GM23338 (cell line): ENCODE results near the gene ROPN1L. TPM values are rescaled to one million over a fixed set of nuclear protein-coding genes. Genes with fewer than 3 reads are reported as not detected.

Source experiments
- ATAC-seq: fragments of 200-7000 bp; cut with Tn5 transposase; 3 replicates; pipeline ENCODE4 v1.9.1; 2020
- DNase-seq: peaks from one replicate; pipeline ENCODE4 v3.0.0-alpha.2; 2015; ENCODE audit warnings: low spot score
- H2AFZ ChIP-seq: fragments of 200-600 bp; sonication (generic); 2 replicates; pipeline ENCODE4 v1.8.0; 2016; ENCODE audit warnings: antibody characterized with exemption, mild to moderate bottlenecking, moderate library complexity
- H3F3A ChIP-seq: fragments of 200-600 bp; sonication (generic); replicated peaks from 2 replicates; pipeline ENCODE4 v1.8.0; 2017; ENCODE audit warnings: antibody characterized with exemption, mixed run types, low read depth
- H3K27ac ChIP-seq: fragments of 200-600 bp; sonication (generic); 2 replicates; pipeline ENCODE4 v1.6.1; 2016; ENCODE audit warnings: low read depth
- H3K27me3 ChIP-seq: fragments of 200-600 bp; sonication (generic); 2 replicates; pipeline ENCODE4 v1.8.0; 2016; ENCODE audit warnings: mild to moderate bottlenecking, mixed run types, moderate library complexity; ENCODE audit not compliant: insufficient read depth
- H3K36me3 ChIP-seq: fragments of 200-600 bp; sonication (generic); 2 replicates; pipeline ENCODE4 v1.8.0; 2016; ENCODE audit warnings: mild to moderate bottlenecking; ENCODE audit not compliant: insufficient read depth
- H3K4me1 ChIP-seq: fragments of 200-600 bp; sonication (generic); 2 replicates; pipeline ENCODE4 v1.8.0; 2016; ENCODE audit warnings: mild to moderate bottlenecking, moderate library complexity; ENCODE audit not compliant: insufficient read depth
- H3K4me2 ChIP-seq: fragments of 200-600 bp; sonication (generic); 2 replicates; pipeline ENCODE4 v1.7.1; 2017; ENCODE audit warnings: mixed run types
- H3K4me3 ChIP-seq: fragments of 200-600 bp; sonication (generic); 2 replicates; pipeline ENCODE4 v1.6.1; 2016; ENCODE audit warnings: mixed run types
- H3K79me2 ChIP-seq: fragments of 200-600 bp; sonication (generic); replicated peaks from 2 replicates; pipeline ENCODE4 v1.8.0; 2017; ENCODE audit warnings: mild to moderate bottlenecking; ENCODE audit not compliant: insufficient read depth
- H3K9me2 ChIP-seq: fragments of 200-600 bp; sonication (generic); 2 replicates; pipeline ENCODE4 v1.8.0; 2017; ENCODE audit not compliant: insufficient read depth
- H4K20me1 ChIP-seq: fragments of 200-600 bp; sonication (generic); replicated peaks from 2 replicates; pipeline ENCODE4 v1.8.0; 2017; ENCODE audit warnings: mild to moderate bottlenecking; ENCODE audit not compliant: insufficient read depth
- H3K27ac Mint-ChIP-seq: 2 replicates; pipeline ENCODE4 v1.8.0; 2020; ENCODE audit warnings: inconsistent platforms, mild to moderate bottlenecking, moderate library complexity, mixed read lengths
- H3K27me3 Mint-ChIP-seq: 3 replicates; pipeline ENCODE4 v1.8.0; 2022; ENCODE audit warnings: low read depth, mild to moderate bottlenecking, moderate library complexity, mixed read lengths, inconsistent platforms; ENCODE audit not compliant: insufficient read depth, poor library complexity
- H3K36me3 Mint-ChIP-seq: 3 replicates; pipeline ENCODE4 v1.8.0; 2021; ENCODE audit warnings: low read depth, mild to moderate bottlenecking, inconsistent platforms, moderate library complexity, mixed read lengths
- H3K4me1 Mint-ChIP-seq: 3 replicates; pipeline ENCODE4 v1.8.0; 2020; ENCODE audit warnings: mild to moderate bottlenecking, inconsistent platforms, mixed read lengths
- H3K4me3 Mint-ChIP-seq: 3 replicates; pipeline ENCODE4 v1.8.0; 2021; ENCODE audit warnings: moderate library complexity, mild to moderate bottlenecking, inconsistent platforms, mixed read lengths
- H3K9me3 Mint-ChIP-seq: 3 replicates; pipeline ENCODE4 v1.8.0; 2020; ENCODE audit warnings: moderate library complexity, mild to moderate bottlenecking, inconsistent platforms, mixed read lengths
- CREB1 ChIP-seq: fragments of 250-450 bp; sonication (Bioruptor Pico); IDR thresholded peaks from 2 replicates; pipeline ENCODE4 v1.5.0; 2020; ENCODE audit warnings: low read depth, mild to moderate bottlenecking, moderate library complexity
- EZH2 ChIP-seq: fragments of 200-600 bp; sonication (generic); IDR thresholded peaks from one replicate; pipeline ENCODE4 v1.8.0; 2017; ENCODE audit warnings: antibody characterized with exemption, mild to moderate bottlenecking, low read depth; ENCODE audit not compliant: unreplicated experiment
- EZH2phosphoT487 ChIP-seq: fragments of 200-600 bp; sonication (generic); IDR thresholded peaks from one replicate; pipeline ENCODE4 v1.8.1; 2018; ENCODE audit warnings: antibody characterized with exemption; ENCODE audit not compliant: unreplicated experiment
- JUNB ChIP-seq: IDR thresholded peaks from one replicate; pipeline ENCODE4 v1.6.1; 2016; ENCODE audit warnings: antibody characterized with exemption; ENCODE audit not compliant: unreplicated experiment
- NANOG ChIP-seq: IDR thresholded peaks from 2 replicates; pipeline ENCODE4 v1.6.1; 2016; ENCODE audit warnings: antibody characterized with exemption, borderline replicate concordance
- POLR2AphosphoS5 ChIP-seq: IDR thresholded peaks from 2 replicates; pipeline ENCODE4 v1.6.1; 2016; ENCODE audit warnings: antibody characterized with exemption, low read depth
- STAT1 ChIP-seq: IDR thresholded peaks from one replicate; pipeline ENCODE4 v1.6.1; 2016; ENCODE audit warnings: antibody characterized with exemption; ENCODE audit not compliant: unreplicated experiment
- ZNF114 ChIP-seq: fragments of 250-450 bp; sonication (Bioruptor Pico); IDR thresholded peaks from 2 replicates; pipeline ENCODE4 v1.5.0; 2020; ENCODE audit warnings: mild to moderate bottlenecking, moderate library complexity
- ZNF331 ChIP-seq: fragments of 250-450 bp; sonication (Bioruptor Pico); IDR thresholded peaks from 2 replicates; pipeline ENCODE4 v1.5.0; 2020; ENCODE audit warnings: low read depth, mild to moderate bottlenecking, moderate library complexity
- polyA plus RNA-seq: library from polyadenylated mRNA; unstranded; fragments of >200 nt; fragmentation: Nextera tagmentation; extraction: Ambion mirVana; gene quantifications from 2 replicates; pipeline ENCODE4 v1.2.1, GENCODE V29; 2016
- total RNA-seq: library from RNA; depleted of rRNA; stranded (reverse); fragments of >200 nt; shearing (Covaris generic); gene quantifications from 2 replicates; pipeline ENCODE4 v1.2.3, GENCODE V29; 2014
- TF ChIP-seq, protein P1 (sequence below): IDR thresholded peaks from 2 replicates; pipeline ENCODE4 v1.6.1; 2016; ENCODE audit warnings: antibody characterized with exemption
- TF ChIP-seq, protein P2 (sequence below): fragments of 250-450 bp; sonication (Bioruptor Pico); IDR thresholded peaks from 2 replicates; pipeline ENCODE4 v1.5.0; 2020; ENCODE audit warnings: mild to moderate bottlenecking, moderate library complexity
- TF ChIP-seq, protein P3 (sequence below): IDR thresholded peaks from one replicate; pipeline ENCODE4 v1.6.1; 2018; ENCODE audit warnings: antibody characterized with exemption; ENCODE audit not compliant: unreplicated experiment
- TF ChIP-seq, protein P4 (sequence below), 2 experiments: fragments of 200-600 bp in 1 of 2; sonication (generic) in 1 of 2; conservative IDR thresholded peaks; 2 replicates each; pipeline versions ENCODE4 v1.5.1 to v1.6.1; 2016 to 2017; ENCODE audit warnings: antibody characterized with exemption in 2 of 2, low read depth in 2 of 2, mild to moderate bottlenecking in 2 of 2, moderate library complexity in 1 of 2

Gene ROPN1L
- total and polyA plus RNA-seq, 2 experiments from 2014 or later, result 0.57 TPM; not detected in 1

DNA sequence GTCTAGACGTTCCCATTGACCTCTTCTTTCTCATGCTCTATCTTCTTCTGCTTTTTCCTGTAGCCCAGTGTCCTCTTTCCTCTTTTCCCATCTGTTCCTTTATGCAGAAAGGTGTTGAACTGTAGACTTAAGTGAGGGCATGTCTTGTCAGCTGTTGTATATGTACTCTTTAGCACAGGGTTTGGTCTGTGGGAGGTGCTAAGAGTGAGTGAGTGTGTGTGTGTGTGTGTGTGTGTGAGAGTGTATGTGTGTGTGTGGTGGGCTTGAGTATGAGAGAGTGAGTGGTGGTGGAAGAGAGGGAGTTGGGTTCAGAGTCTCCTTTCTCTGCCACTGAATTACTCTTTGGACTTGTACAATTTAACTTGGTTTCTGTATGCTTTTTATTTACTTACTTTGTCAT, 10.3 kb upstream of the ROPN1L start:
- H3K36me3 Mint-ChIP-seq, result peaks cover 45% of the 10 kb centered on the region
- peaks cover 3% of the 10 kb centered on the region for H3K27me3 Mint-ChIP-seq
- H3K4me2 ChIP-seq, result no peak overlapping the region
- H4K20me1 ChIP-seq, result peaks cover 4% of the 10 kb centered on the region
- H3K36me3 ChIP-seq, result peaks cover 23% of the 10 kb centered on the region
- DNase-seq (no peak), ATAC-seq (no peak)
- TF ChIP-seq JUNB (no peak), ZNF114 (no peak), STAT1 (no peak), NANOG (no peak), ZNF331 (CRISPR knock-in tag) (no peak), EZH2 (no peak), CREB1 (no peak), EZH2phosphoT487 (no peak), POLR2AphosphoS5 (no peak)
- TF ChIP-seq, protein P1, sequence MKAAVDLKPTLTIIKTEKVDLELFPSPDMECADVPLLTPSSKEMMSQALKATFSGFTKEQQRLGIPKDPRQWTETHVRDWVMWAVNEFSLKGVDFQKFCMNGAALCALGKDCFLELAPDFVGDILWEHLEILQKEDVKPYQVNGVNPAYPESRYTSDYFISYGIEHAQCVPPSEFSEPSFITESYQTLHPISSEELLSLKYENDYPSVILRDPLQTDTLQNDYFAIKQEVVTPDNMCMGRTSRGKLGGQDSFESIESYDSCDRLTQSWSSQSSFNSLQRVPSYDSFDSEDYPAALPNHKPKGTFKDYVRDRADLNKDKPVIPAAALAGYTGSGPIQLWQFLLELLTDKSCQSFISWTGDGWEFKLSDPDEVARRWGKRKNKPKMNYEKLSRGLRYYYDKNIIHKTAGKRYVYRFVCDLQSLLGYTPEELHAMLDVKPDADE, result no peak
- TF ChIP-seq, protein P2, sequence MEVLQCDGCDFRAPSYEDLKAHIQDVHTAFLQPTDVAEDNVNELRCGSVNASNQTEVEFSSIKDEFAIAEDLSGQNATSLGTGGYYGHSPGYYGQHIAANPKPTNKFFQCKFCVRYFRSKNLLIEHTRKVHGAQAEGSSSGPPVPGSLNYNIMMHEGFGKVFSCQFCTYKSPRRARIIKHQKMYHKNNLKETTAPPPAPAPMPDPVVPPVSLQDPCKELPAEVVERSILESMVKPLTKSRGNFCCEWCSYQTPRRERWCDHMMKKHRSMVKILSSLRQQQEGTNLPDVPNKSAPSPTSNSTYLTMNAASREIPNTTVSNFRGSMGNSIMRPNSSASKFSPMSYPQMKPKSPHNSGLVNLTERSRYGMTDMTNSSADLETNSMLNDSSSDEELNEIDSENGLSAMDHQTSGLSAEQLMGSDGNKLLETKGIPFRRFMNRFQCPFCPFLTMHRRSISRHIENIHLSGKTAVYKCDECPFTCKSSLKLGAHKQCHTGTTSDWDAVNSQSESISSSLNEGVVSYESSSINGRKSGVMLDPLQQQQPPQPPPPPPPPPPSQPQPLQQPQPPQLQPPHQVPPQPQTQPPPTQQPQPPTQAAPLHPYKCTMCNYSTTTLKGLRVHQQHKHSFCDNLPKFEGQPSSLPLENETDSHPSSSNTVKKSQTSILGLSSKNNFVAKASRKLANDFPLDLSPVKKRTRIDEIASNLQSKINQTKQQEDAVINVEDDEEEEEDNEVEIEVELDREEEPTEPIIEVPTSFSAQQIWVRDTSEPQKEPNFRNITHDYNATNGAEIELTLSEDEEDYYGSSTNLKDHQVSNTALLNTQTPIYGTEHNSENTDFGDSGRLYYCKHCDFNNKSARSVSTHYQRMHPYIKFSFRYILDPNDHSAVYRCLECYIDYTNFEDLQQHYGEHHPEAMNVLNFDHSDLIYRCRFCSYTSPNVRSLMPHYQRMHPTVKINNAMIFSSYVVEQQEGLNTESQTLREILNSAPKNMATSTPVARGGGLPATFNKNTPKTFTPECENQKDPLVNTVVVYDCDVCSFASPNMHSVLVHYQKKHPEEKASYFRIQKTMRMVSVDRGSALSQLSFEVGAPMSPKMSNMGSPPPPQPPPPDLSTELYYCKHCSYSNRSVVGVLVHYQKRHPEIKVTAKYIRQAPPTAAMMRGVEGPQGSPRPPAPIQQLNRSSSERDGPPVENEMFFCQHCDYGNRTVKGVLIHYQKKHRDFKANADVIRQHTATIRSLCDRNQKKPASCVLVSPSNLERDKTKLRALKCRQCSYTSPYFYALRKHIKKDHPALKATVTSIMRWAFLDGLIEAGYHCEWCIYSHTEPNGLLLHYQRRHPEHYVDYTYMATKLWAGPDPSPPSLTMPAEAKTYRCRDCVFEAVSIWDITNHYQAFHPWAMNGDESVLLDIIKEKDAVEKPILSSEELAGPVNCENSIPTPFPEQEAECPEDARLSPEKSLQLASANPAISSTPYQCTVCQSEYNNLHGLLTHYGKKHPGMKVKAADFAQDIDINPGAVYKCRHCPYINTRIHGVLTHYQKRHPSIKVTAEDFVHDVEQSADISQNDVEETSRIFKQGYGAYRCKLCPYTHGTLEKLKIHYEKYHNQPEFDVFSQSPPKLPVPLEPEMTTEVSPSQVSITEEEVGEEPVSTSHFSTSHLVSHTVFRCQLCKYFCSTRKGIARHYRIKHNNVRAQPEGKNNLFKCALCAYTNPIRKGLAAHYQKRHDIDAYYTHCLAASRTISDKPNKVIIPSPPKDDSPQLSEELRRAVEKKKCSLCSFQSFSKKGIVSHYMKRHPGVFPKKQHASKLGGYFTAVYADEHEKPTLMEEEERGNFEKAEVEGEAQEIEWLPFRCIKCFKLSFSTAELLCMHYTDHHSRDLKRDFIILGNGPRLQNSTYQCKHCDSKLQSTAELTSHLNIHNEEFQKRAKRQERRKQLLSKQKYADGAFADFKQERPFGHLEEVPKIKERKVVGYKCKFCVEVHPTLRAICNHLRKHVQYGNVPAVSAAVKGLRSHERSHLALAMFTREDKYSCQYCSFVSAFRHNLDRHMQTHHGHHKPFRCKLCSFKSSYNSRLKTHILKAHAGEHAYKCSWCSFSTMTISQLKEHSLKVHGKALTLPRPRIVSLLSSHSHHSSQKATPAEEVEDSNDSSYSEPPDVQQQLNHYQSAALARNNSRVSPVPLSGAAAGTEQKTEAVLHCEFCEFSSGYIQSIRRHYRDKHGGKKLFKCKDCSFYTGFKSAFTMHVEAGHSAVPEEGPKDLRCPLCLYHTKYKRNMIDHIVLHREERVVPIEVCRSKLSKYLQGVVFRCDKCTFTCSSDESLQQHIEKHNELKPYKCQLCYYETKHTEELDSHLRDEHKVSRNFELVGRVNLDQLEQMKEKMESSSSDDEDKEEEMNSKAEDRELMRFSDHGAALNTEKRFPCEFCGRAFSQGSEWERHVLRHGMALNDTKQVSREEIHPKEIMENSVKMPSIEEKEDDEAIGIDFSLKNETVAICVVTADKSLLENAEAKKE, result no peak
- TF ChIP-seq, protein P3, sequence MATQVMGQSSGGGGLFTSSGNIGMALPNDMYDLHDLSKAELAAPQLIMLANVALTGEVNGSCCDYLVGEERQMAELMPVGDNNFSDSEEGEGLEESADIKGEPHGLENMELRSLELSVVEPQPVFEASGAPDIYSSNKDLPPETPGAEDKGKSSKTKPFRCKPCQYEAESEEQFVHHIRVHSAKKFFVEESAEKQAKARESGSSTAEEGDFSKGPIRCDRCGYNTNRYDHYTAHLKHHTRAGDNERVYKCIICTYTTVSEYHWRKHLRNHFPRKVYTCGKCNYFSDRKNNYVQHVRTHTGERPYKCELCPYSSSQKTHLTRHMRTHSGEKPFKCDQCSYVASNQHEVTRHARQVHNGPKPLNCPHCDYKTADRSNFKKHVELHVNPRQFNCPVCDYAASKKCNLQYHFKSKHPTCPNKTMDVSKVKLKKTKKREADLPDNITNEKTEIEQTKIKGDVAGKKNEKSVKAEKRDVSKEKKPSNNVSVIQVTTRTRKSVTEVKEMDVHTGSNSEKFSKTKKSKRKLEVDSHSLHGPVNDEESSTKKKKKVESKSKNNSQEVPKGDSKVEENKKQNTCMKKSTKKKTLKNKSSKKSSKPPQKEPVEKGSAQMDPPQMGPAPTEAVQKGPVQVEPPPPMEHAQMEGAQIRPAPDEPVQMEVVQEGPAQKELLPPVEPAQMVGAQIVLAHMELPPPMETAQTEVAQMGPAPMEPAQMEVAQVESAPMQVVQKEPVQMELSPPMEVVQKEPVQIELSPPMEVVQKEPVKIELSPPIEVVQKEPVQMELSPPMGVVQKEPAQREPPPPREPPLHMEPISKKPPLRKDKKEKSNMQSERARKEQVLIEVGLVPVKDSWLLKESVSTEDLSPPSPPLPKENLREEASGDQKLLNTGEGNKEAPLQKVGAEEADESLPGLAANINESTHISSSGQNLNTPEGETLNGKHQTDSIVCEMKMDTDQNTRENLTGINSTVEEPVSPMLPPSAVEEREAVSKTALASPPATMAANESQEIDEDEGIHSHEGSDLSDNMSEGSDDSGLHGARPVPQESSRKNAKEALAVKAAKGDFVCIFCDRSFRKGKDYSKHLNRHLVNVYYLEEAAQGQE, result no peak
- TF ChIP-seq, protein P4, sequence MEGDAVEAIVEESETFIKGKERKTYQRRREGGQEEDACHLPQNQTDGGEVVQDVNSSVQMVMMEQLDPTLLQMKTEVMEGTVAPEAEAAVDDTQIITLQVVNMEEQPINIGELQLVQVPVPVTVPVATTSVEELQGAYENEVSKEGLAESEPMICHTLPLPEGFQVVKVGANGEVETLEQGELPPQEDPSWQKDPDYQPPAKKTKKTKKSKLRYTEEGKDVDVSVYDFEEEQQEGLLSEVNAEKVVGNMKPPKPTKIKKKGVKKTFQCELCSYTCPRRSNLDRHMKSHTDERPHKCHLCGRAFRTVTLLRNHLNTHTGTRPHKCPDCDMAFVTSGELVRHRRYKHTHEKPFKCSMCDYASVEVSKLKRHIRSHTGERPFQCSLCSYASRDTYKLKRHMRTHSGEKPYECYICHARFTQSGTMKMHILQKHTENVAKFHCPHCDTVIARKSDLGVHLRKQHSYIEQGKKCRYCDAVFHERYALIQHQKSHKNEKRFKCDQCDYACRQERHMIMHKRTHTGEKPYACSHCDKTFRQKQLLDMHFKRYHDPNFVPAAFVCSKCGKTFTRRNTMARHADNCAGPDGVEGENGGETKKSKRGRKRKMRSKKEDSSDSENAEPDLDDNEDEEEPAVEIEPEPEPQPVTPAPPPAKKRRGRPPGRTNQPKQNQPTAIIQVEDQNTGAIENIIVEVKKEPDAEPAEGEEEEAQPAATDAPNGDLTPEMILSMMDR (conservative IDR thresholded peaks at IDR 0.05; ENCODE audit: low read depth in 2 of 2), result no peak
- no peaks in the 10 kb centered on the region for H3F3A ChIP-seq
- H2AFZ ChIP-seq, result no peak overlapping the region
- no peak overlapping the region for H3K4me3 ChIP-seq
- no peaks in the 10 kb centered on the region for H3K27me3 ChIP-seq
- H3K9me3 Mint-ChIP-seq, result no peaks in the 10 kb centered on the region
- H3K4me1 ChIP-seq, result no peaks in the 10 kb centered on the region
- H3K27ac ChIP-seq, result no peak overlapping the region
- H3K79me2 ChIP-seq, result no peaks in the 10 kb centered on the region
- no peak overlapping the region for H3K4me3 Mint-ChIP-seq
- no peak overlapping the region for H3K27ac Mint-ChIP-seq
- no peaks in the 10 kb centered on the region for H3K4me1 Mint-ChIP-seq
- H3K9me2 ChIP-seq, result no peaks in the 10 kb centered on the region
